Adrenal gland (tissue), 12 donors: ENCODE measurements around the gene ACLY. TPM values are rescaled to one million over a fixed set of nuclear protein-coding genes. Genes with fewer than 3 reads are reported as not detected.

ENCODE experiments used
- DNase-seq, 7 donors: peaks; one replicate each; pipeline ENCODE4 v3.0.0-alpha.2; 2019 to 2020
- H3K27ac ChIP-seq, 5 donors: fragments of 200-600 bp; sonication (generic) in 4 of 5; 1 replicate in 3 of 5; 2 replicates in 2 of 5; pipeline versions ENCODE4 v1.5.1 to v1.8.0; 2016 to 2020; ENCODE audit warnings: mild to moderate bottlenecking in 1 of 5
- H3K27me3 ChIP-seq: fragments of 200-600 bp; 2 replicates; pipeline ENCODE4 v1.8.0; 2021
- H3K36me3 ChIP-seq, 2 donors: fragments of 200-600 bp; replicated peaks in 1 of 2; 1 replicate in 1 of 2; 2 replicates in 1 of 2; pipeline versions ENCODE4 v1.5.1 to v1.8.0; 2018 to 2022
- H3K4me1 ChIP-seq, 2 donors: fragments of 200-600 bp; replicated peaks in 1 of 2; 1 replicate in 1 of 2; 2 replicates in 1 of 2; pipeline versions ENCODE4 v1.5.1 to v1.8.0; 2018 to 2021
- H3K4me3 ChIP-seq, 4 donors: fragments of 200-600 bp; sonication (generic) in 3 of 4; one replicate each; pipeline ENCODE4 v1.5.1; 2016 to 2018
- H3K9me3 ChIP-seq, 3 donors: fragments of 200-600 bp; sonication (generic) in 1 of 3; replicated peaks in 1 of 3; 1 replicate in 2 of 3; 2 replicates in 1 of 3; pipeline versions ENCODE4 v1.5.1 to v1.8.0; 2016 to 2021
- CTCF ChIP-seq, 6 experiments: fragments of 450-650 bp in 4 of 6; fragments of 200-600 bp in 2 of 6; sonication (generic) in 1 of 6; IDR thresholded peaks; 1 replicate in 5 of 6; 2 replicates in 1 of 6; pipeline versions ENCODE4 v1.5.1 to v1.8.0; 2016 to 2021; ENCODE audit warnings: antibody characterized with exemption in 6 of 6, mild to moderate bottlenecking in 2 of 6, moderate library complexity in 1 of 6
- POLR2A ChIP-seq, 2 donors: fragments of 450-650 bp; IDR thresholded peaks; one replicate each; pipeline ENCODE4 v1.6.1; 2017; ENCODE audit warnings: antibody characterized with exemption in 2 of 2, mild to moderate bottlenecking in 2 of 2, moderate library complexity in 1 of 2
- WGBS, 4 donors: extraction: QIAGEN DNeasy Blood & Tissue Kit in 2 of 4; methylation state at CpG; one replicate each; pipeline versions ENCODE4 v1.1.5 to v1.1.7; 2013 to 2017; 5-methylcytosine and 5-hydroxymethylcytosine counted together
- intact Hi-C, 2 donors: fragments of 100-400 bp; cut with DNase I; formaldehyde crosslinking; loops; one replicate each; pipeline versions ENCODE4 v1.14.1 to v1.15.0; 2022 to 2023
- polyA plus RNA-seq, 3 donors: library from polyadenylated mRNA; stranded (reverse); fragments of 200-250 nt in 2 of 3; fragments of 350-450 nt in 1 of 3; fragmentation: Illumina TruSeq in 1 of 3; extraction: RNeasy Lipid Tissue Mini Kit (QIAGEN cat#74804) in 1 of 3; gene quantifications; one replicate each; pipeline ENCODE4 v1.2.3, GENCODE V29; 2013 to 2014
- total RNA-seq, 9 donors: library from RNA; depleted of rRNA in 4 of 9; stranded (reverse); fragments of >200 nt in 4 of 9; fragments of 120-200 nt in 1 of 9; fragmentation: NEBNext Ultra II Directional in 1 of 9; extraction: Animal tissue kit (Norgen Biotek cat#: 25700) in 1 of 9; gene quantifications; one replicate each; pipeline versions ENCODE4 v1.1.0 to v1.2.4, GENCODE V29; 2013 to 2023
- donor health status: healthy with polysubstance abuse.
- donor health status: Bipolar disorder and iron deficiency.
- donor health status: DM: yes; HTN: yes; CAD: no.
- donor health status: DM: no; HTN: no; CAD: no.
- donor health status: DM: no; HTN: no; CAD: no.
- donor health status: DM: yes; HTN: yes; CAD: no.

Gene ACLY
- total and polyA plus RNA-seq, 12 donors: 18.0 to 190 (median 74.0) TPM

DNA sequence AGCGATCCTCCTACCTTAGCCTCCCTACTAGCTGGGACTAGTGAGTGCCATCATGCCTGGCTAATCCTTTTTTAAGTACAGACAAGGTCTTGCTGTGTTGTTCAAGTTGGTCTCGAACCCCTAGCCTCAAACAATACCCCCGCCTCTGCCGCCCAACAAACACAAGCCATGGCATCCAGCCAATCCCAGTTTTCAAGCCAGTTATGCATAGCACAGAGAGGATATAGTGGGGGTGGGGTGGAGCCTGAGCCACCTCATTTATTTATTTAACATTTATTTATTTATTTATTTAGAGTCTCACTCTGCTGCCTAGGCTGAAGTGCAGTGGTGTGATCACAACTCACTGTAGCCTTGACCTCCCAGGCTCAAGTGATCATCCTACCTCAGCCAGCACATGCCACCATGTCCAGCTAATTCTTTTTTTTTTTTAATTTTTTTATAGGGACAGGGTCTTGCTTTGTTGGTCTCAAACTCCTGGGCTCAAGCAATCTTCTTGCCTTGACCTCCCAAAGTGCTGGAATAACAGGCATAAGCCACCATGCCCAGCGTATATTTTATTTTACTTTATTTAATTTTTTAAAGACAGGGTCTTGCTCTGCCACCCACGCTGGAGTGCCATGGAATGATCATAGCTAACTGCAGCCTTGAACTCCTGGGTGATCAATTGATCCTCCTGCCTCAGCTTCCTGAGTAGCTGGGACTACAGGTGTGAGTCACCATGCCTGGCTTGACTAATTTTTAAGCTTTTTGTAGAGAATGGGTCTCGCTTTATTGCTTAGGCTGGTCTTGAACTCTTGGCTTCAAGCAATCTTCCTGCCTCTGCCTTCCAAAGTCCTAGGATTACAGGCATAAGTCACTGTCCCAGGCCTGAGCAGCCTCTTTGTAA lies 27.4 kb downstream of the ACLY start:
- Histone ChIP-seq H3K27ac (no peak overlapping the region), H3K27me3 (no peaks in the 10 kb centered on the region), H3K4me3 (no peak overlapping the region), H3K9me3 (no peaks in the 10 kb centered on the region), H3K4me1 (peaks cover 0 to 4% of the 10 kb centered on the region in 2 donors), H3K36me3 (peaks cover 0 to 80% of the 10 kb centered on the region in 2 donors)
- intact Hi-C loops: loop anchor here in 1 of 2 donors (10.0 kb wide), 1 partner anchor 883 kb away; the partner anchor contains the start of gene VPS25
- WGBS, 4 donors: 89 to 93% (median 90%) methylated on average over 7 of the region's 7 CpGs
- TF ChIP-seq CTCF (IDR thresholded peaks at IDR 0.05): no peak
- TF ChIP-seq POLR2A (IDR thresholded peaks at IDR 0.05): no peak
- DNase-seq: no peak

DNA sequence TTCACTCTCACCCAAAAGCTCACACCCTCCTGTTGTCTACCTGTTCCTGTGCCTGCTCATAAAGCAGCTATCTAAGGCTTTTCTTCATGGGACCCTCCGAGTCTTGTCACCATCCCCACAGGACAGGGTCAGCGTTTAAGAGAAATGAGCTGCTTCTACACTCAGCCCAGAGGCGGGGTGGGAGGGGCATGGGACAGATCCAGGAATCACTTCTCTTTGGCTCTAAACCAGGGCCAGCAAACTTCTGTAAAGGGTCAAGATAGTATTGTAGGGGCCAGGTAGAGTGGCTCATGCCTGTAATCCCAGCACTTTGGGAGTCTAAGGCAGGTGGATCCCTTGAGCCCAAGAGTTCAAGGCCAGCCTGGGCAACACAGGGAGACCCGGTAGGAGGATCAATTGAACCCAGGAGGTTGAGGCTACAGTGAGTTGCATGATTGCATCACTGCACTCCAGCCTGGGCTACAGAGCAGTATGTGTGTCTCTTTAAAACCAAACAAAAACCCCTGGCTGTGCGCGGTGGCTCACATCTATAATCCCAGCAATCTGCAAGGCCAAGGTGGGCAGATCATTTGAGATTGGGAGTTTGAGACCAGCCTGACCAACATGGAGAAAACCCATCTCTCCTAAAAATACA lies 30.3 kb downstream of the ACLY start:
- Histone ChIP-seq H3K4me3 (no peak overlapping the region), H3K4me1 (peaks cover 0 to 4% of the 10 kb centered on the region in 2 donors), H3K27ac (no peak overlapping the region), H3K9me3 (no peaks in the 10 kb centered on the region), H3K27me3 (no peaks in the 10 kb centered on the region), H3K36me3 (peaks cover 0 to 94% of the 10 kb centered on the region in 2 donors)
- intact Hi-C loops: loop anchor here in 1 of 2 donors (10.0 kb wide), 1 partner anchor 154 kb away; the partner anchor contains the start of gene HAP1
- TF ChIP-seq CTCF (IDR thresholded peaks at IDR 0.05) (no peak), POLR2A (IDR thresholded peaks at IDR 0.05) (no peak)
- WGBS, 4 donors: 64 to 74% (median 71%) methylated on average over 5 to 6 of the region's 6 CpGs
- peak in 1 of 7 donors; percentile 23 for DNase-seq

DNA sequence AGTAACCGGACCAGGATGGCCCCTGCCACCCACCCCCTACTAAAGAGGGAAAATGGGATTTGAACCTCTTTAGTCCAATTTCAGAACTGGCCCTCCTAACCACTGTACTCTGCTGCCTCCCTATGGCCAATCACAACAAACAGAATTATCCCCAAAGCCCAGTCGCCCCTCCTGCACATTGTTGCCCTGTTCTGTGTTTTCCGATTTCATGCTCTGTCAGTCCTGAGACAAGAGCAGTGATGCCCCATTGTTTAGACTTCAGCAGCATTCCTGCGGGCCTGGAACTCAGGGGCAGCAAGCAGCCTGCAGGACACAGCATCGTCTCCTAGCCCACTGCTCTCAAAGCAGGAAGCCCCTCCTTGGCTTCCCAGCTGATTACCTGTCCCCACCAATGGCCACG lies 33.0 kb downstream of the ACLY start:
- H3K4me1 ChIP-seq: no peaks in the 10 kb centered on the region
- no peaks in the 10 kb centered on the region for H3K27me3 ChIP-seq
- TF ChIP-seq POLR2A (IDR thresholded peaks at IDR 0.05) (no peak), CTCF (IDR thresholded peaks at IDR 0.05) (peak in 2 of 6 experiments; percentile 22 to 33)
- H3K4me3 ChIP-seq: no peak overlapping the region
- peaks cover 0 to 83% of the 10 kb centered on the region in 2 donors for H3K36me3 ChIP-seq
- H3K27ac ChIP-seq: no peak overlapping the region
- H3K9me3 ChIP-seq: no peaks in the 10 kb centered on the region
- DNase-seq: no peak
- WGBS, 4 donors: 70 to 88% (median 82%) methylated on average over 5 to 6 of the region's 6 CpGs
- intact Hi-C loops: loop anchor here in 1 of 2 donors (10.0 kb wide), 1 partner anchor 151 kb away; the partner anchor contains the start of gene HAP1

DNA sequence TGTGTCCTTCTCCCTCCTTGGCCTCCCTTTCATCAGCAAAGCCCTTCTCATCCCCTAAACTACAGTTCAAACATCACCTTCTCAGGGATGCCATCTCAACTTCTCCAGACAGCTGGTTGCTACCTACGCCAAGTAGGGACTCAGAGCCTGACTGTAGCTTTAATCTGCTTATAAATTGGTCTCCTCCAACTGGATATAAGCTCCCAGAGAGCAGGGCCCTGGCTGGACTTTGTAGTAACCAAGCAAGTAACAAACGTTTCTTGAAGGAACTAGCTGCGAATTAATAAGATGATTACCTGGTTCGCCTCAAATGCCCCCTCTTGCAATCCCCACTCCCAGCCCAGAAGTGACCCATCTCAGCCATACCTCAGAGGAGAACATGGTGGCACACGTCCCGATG lies 36.0 kb downstream of the ACLY start:
- WGBS, 4 donors: 84 to 90% (median 87%) methylated on average over 6 of the region's 6 CpGs
- Histone ChIP-seq H3K27me3 (no peaks in the 10 kb centered on the region), H3K9me3 (no peaks in the 10 kb centered on the region), H3K36me3 (peaks cover 0 to 79% of the 10 kb centered on the region in 2 donors), H3K4me3 (no peak overlapping the region), H3K4me1 (no peaks in the 10 kb centered on the region), H3K27ac (no peak overlapping the region)
- intact Hi-C loops: loop anchor here in 1 of 2 donors (10.0 kb wide), 1 partner anchor 148 kb away; the partner anchor contains the start of gene HAP1
- TF ChIP-seq POLR2A (IDR thresholded peaks at IDR 0.05): no peak
- DNase-seq: no peak
